Amniotic stem cell (primary cell): ENCODE results near the gene CHST8.
A peak's percentile ranks its signal among the peaks of the same experiment; 100 is the strongest.

ENCODE experiments used
- DNase-seq: peaks from one replicate; lab custom pipeline; 2025; lab: John Stamatoyannopoulos, UW

CHST8 gene

GRCh38 chr19:33795370-33796163 is 173.8 kb downstream of the CHST8 start:
- DNase-seq, result peak; percentile 48

- DNase-seq, result no peak
Observed at GRCh38 chr19:33796164-33796875, 174.6 kb downstream of the CHST8 start, which contains the start of gene KCTD15. Gene KCTD15, plus strand, starts transcription at chr19:33796870. Its CDS starts 3,585 bp downstream, at chr19:33800455.

- DNase-seq, result no peak
Observed at GRCh38 chr19:33797802-33798671, 176.3 kb downstream of the CHST8 start.

DNA sequence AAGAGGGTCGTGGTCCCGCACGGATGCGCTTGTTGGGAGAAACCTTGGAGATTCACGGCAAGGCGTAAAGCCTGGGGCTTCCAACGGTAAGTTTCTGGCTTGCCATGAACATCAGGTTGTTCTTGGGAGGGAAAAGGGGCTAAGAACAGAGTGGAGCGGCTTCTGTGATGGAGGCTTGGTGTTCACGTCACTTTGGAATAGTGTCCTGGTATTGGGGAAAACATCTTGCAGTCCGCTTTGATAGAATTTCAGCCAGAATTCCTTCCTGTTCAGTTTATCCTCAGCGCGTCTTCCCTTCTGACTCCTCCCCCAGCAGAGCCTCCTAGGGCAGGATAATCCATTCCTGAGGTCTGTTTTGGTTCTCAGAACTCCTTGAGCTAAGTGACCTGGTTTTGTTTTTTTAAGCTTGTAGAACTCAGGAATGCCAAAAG is 176.9 kb downstream of the CHST8 start:
- no peak for DNase-seq

DNA sequence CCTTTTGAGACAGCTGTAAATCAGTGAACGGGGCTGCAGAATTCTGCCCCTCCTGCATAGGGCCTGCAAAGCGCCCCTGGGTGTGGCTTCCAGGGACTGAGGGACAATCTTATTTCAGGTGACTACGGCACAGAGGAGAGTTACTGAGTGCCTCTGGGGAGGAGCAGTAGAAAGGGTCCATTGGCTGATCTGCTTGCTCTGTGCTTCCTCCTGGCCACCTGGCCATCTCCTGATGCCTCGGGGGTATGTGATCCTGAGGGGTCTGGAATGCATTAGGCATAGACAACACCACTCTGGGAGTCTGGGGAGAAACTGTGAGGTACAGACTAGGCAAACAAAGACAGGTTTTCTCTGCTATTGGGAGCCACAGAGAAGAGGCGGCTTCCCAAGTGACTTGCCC is 177.7 kb downstream of the CHST8 start:
- no peak for DNase-seq

- DNase-seq, result no peak
Observed at GRCh38 chr19:33800012-33800680, 178.4 kb downstream of the CHST8 start.

- no peak for DNase-seq
Observed at GRCh38 chr19:33801411-33801810, 179.7 kb downstream of the CHST8 start.

DNA sequence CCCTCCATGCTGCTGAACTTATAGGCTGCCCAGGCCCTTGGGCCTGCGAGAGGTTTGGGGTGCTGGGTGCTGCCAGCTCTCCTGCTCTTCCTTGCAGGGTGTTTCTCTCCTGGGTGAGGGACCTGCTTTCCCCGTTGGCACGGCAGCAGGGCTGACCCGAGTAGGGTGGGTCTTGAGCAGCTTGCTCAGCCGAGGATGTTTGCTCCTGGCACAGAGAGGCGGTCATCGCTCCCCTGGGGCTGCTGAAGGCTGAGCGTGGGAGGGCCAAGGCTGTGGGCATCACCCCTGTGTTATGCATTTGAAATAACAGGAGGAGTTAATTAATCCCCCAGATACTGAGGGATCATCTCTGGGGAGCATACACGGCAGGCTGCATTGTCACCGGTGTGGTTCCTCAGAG is 180.2 kb downstream of the CHST8 start:
- no peak for DNase-seq

DNA sequence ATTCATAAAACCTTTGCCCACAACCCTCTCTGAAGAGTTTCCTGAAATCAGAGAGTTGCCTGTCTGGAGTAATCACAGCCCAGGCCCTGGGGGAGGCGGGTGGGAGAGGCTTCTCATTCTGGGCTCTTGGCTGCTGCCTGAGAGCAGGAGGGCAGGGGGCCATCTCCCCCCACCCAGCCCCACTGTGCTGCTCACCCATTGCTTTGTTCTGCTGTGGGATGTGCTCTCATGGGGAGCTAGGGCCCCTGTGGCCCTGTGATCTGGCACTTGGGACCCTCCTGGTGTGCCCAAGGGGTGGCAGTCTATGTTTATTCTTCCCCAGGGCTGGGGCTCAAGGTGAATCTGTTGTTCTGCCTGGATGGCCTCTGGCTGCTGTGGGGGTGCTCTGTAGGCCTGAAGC is 181.0 kb downstream of the CHST8 start:
- DNase-seq, result no peak

GRCh38 chr19:33803383-33803782 is 181.6 kb downstream of the CHST8 start:
- no peak for DNase-seq

- no peak for DNase-seq
Observed at GRCh38 chr19:33804021-33804799, 182.5 kb downstream of the CHST8 start.

GRCh38 chr19:33805313-33805712 is 183.6 kb downstream of the CHST8 start:
- no peak for DNase-seq

GRCh38 chr19:33805840-33806433 is 184.2 kb downstream of the CHST8 start:
- no peak for DNase-seq

DNA sequence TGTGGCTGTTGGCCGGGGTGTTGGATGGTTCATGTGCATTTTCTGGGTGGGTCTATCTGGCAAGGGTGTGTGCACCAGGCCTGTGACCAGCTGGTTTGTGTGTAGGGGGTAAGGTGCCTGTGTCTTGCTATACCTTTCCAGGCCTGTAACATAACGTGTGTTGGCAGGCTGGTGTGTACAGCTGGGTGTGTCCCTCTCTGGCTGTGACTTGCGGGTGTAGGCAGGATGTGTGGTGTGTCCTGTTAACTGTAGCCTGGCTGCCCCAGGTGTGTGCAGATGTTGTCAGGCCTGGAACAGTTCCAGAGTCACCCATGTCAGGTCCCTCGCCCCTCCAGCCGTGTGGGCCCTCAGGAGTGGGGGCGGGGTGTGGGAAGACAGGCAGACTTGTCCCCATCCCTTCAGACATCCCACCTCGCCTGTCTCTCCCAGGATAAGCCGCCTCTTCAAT is 184.7 kb downstream of the CHST8 start:
- DNase-seq, result no peak

DNA sequence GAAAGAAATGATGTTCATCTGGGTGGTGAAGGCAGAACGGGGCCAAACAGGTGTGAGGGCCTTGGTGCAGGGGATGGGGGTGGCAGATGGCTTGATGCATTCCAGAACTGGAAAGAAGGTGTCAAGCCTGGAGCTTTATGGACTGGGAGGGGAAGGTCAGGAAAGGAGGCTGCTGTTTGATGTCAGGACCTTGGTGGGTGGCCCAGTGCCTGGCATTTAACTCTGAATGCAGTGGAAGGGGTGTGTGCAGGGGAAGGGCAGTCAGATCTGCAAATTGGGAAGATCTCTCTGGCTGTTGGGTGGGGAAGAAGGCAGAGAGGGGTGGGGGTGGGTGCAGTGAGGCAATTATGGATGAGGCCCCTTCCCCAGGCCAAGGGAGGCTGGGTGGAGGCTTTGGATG is 186.6 kb downstream of the CHST8 start:
- DNase-seq, result no peak

DNA sequence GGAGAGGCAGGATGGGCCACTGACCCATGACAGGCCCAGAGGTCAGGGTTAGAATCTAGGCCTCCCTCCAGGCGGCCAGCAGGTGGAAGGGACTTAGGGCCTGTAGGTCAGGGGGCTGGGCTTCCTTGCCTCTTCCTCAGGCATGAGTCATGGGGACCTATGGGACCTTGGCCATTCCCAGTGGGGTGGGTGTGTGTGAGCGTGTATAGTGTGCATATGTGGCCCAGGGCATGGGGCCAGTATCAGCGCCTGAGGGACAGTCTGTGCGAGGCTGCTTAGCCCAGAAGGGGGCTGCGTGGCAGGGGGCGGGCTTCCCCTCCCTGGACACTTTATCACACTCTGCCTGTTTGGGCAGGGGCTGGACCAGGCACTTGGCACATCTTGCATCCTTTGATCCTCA is 188.2 kb downstream of the CHST8 start:
- no peak for DNase-seq

- DNase-seq, result no peak
Observed at GRCh38 chr19:33810821-33811220, 189.1 kb downstream of the CHST8 start.

DNA sequence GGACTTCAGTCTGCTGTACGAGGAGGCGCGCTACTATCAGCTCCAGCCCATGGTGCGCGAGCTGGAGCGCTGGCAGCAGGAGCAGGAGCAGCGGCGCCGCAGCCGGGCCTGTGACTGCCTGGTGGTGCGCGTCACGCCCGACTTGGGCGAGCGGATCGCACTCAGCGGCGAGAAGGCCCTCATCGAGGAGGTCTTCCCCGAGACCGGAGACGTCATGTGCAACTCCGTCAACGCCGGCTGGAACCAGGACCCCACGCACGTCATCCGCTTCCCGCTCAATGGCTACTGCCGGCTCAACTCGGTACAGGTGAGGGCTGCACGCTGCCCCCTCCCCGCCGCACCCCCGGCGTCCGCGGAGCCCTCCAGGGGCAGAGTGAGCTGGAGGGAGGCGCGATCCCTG is 189.5 kb downstream of the CHST8 start:
- DNase-seq, result no peak

DNA sequence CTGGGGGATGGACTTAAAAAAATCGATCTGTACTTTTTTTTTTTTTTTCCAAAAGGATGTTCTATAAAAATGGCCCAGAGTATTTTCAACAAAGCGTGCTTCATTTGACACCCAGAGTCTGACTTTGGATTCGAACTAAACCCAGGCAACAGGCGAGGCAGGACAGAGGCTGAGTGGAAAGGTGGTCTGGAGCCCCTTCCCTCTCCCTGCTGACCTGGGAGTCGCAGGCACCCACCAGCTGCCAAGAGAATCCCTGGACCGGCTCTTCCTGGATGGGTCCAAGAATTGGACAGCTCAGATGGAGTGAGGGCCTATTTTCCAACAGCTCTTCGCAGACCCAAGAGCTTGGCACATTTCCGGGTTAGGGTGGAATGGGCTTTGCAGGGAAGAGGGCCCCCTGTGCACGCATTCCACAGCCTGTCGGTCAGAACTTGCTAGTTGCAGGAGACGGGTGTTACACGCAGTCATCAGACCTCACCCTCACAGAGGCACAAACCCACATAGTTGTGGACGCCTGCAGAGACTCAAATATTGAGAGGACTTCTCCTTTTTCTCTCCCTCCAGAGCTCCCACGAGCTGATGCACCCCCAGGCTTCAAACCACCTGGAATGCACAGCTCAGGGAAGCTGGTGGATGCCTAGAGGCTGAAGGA is 190.1 kb downstream of the CHST8 start:
- no peak for DNase-seq
